Stimulated activated CD4-positive, alpha-beta T cell treated with anti-CD3 and anti-CD28 coated beads, Interleukin-1b, Interleukin-23, amount 100 ng/mL, for 24 hours (primary cell): ENCODE results near the gene TMPRSS2.

ENCODE experiments used
- DNase-seq, 4 experiments: peaks; one replicate each; pipeline ENCODE4 v3.0.0-alpha.2; 2020; ENCODE audit warnings: low read depth in 4 of 4, low spot score in 1 of 4

Gene TMPRSS2

GRCh38 chr21:41451753-41452676, 55.9 kb downstream of the TMPRSS2 start:
- no peak for DNase-seq

DNA sequence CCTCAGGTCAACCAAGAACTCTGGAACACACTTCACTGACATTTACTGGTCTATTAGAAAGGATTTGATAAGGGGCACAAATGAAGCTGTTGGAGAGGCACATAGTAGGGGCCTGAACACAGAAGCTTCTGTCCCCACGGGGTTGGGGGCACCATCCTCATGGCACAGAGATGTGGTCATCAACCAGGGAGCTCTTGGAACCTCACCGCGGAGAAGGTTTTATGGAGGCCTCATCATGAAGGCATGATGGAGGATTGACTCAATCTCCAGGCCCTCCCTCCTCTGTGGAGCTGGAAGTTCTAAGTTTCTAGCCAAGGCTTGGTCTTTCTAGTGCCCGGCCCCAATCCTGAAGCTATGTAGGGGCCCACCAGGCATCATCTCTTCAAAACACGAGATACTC, 58.3 kb downstream of the TMPRSS2 start:
- no peak for DNase-seq

- DNase-seq: no peak
These were observed 60.6 kb downstream of the TMPRSS2 start for GRCh38 chr21:41447356-41447755.

DNA sequence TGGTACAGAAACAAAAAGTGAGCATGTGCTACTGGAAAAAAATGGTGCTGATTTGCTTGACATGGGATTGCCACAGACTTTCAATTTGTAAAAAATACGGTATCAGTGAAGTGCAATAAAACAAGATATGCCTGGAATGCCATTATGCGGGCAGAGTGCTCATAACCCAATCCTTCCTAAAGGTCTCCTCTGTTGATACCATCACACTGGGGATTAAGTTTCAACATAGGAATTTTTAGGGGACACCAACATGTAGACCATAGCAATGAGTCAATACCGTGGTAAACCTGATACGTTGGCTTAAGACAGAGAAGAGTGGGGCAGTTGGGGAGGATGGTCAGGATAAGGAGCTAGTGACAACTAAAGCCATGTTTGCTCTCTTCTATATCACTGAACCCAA, 61.4 kb downstream of the TMPRSS2 start:
- DNase-seq: no peak

GRCh38 chr21:41445465-41445862, 62.5 kb downstream of the TMPRSS2 start:
- DNase-seq: no peak

GRCh38 chr21:41444703-41445464, 63.1 kb downstream of the TMPRSS2 start:
- no peak for DNase-seq

DNA sequence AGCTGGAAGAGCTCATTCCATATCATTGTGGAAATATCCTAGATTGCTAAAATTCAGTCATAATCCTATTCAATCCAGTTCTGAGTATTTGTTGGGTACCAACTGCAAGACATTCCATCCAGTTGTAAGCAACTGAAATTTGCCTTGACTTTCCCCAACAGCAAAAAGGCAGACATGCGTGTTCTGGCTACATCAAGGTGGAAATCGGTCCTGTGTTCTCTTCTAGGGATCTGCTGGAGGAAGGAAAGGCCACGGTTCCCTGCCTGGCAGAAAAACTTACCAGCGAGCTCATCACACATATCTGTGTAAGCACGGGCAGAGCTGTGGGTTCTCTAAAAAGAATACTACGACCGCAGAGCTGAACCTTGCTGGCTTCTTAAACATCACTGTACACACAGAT, 64.4 kb downstream of the TMPRSS2 start:
- DNase-seq: no peak

DNA sequence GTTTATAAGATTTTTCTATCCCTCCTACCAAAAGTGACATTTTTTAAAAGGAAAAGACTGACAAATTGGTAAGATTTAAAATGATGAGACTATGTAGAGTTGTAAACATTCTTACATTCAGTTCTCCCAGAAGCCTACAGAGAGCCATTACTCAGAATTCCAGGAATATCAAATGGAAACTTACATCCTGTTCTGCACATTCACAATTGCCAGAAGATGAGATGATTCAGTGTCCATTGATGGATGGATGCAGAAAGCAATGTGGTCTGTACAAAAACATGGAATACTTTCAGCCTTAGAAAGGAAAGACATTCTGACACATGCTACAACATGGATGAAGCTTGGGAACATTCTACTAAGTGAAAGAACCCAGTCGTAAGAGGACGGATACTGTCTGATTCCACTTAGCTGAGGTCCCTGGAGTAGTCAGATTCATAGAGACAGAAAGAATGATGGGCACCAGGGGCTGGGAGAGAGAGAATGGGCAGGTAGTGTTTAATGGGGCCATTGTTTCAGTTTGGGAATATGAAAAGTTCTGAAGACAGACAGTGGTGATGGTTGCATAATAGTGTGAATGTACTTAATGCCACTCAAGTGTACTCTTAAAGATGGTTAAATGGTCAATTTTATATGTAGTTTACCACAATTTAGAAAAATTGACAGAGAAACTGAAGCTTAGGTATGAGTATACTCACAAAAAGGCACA, 65.3 kb downstream of the TMPRSS2 start:
- no peak for DNase-seq

- DNase-seq: no peak
These were observed 66.4 kb downstream of the TMPRSS2 start for GRCh38 chr21:41441546-41441945.

GRCh38 chr21:41439248-41439647, 68.7 kb downstream of the TMPRSS2 start:
- DNase-seq: no peak

DNA sequence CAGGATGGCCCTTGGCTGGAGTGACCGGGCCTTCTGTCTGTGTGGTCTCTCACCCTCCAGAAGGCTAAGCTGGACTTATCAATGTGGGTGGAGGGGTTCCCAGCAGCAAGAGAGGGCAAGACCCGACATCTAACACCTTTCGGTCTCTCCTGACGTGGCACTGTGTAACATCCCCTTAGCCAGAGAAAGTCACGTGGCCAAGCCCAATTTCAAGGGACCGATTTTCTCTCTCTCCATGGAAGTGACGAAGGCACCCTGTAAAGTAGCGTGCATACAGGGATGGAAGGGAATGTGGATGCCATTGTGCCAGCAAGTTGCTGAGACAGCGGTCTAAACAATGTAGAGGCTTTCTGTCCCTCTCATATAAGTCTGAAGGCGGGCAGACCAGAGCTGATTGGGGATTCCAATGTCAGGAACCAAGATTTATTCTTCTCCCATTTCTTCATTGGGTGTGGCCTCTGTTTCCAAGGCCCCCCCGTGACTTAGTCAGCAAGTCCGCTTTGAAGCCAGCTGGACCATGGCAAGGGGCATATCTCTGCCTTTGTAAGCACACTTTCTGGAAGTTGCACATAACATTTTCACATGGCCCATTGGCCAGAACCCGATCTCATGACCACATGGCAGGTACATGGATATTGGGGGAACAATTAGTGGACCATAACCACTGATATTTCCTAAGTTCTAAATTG, 69.4 kb downstream of the TMPRSS2 start:
- DNase-seq: no peak

GRCh38 chr21:41437729-41438128, 70.2 kb downstream of the TMPRSS2 start:
- no peak for DNase-seq

DNA sequence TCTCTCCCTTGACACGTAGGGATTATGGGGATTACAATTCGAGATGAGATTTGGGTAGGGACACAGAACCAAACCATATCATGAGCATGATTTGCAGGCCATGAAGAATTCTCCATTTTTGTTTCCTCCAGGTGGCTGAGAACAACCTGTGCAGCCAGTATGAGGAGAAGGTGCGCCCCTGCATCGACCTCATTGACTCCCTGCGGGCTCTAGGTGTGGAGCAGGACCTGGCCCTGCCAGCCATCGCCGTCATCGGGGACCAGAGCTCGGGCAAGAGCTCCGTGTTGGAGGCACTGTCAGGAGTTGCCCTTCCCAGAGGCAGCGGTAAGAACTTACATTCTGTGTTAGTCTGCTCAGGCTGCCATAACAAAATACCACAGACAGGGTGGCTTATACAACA, 72.3 kb downstream of the TMPRSS2 start:
- no peak for DNase-seq

DNA sequence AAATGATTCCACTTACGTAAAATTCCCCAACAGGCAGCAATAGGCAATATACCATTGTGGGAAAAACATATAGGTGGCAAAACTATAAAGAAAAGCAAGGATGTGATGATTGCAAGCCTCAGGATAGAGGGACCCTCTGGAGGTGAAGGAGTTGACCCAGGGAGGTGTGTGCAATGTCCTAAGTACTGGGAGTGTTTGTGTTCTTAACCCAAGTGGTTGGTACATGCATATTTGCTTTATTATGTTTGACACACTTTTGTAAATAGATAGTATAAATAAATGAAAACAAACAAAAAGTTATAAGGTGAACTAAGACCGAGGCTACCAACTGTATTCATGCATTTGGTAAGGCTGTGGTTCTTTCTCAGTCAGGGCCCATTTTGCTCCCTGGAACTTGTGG, 74.4 kb downstream of the TMPRSS2 start:
- DNase-seq: no peak

DNA sequence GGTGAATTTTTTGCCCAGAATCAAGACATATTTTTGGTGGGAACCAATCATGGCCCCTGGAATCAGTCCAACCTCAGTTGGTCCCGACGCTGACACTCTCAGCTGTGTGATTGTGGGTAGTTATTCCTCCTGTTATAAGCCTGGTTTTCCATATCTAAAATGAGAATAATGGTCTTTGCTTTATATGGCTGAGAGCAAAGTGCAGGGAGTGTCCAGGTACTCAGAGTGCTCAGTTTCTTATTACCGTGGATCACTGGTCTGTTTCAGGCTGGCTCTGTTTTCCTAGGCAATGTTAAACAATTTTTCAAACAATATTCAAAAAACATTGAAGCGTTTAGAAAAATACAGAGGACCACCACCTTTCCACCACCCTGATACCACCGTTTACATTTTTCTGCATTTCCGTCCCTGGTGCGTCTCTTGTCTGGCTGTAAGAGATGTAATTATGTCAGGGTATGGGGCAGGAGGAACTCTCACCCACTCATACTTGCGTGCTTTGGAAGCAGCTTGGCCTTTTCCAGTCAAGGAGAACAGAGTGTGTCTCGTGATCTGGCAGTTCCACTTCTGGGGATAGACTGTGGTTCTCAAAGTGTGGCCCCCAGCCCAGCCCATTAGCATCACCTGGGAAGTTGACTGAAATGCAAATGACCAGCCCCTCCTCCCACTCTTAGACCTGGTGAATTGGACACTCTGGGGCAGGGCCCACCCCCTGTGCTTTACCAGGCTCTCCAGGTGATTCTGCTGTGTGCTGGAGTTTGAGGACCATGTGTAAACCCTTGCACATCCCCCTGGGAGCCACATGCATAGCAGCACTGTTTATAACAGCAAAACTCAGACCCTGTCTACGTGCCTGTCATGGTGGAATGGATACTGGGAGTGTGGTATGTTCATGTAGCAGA, 75.1 kb downstream of the TMPRSS2 start:
- DNase-seq: no peak

- no peak for DNase-seq
These were observed 76.0 kb downstream of the TMPRSS2 start for GRCh38 chr21:41431788-41432548.

GRCh38 chr21:41429925-41430491, 78.0 kb downstream of the TMPRSS2 start:
- DNase-seq: no peak

- no peak for DNase-seq
These were observed 78.7 kb downstream of the TMPRSS2 start for GRCh38 chr21:41429305-41429704.

- DNase-seq: no peak
These were observed 79.1 kb downstream of the TMPRSS2 start for GRCh38 chr21:41428847-41429246.
